ENCODE results near the gene CBFA2T3.

The CBFA2T3 gene

DNA sequence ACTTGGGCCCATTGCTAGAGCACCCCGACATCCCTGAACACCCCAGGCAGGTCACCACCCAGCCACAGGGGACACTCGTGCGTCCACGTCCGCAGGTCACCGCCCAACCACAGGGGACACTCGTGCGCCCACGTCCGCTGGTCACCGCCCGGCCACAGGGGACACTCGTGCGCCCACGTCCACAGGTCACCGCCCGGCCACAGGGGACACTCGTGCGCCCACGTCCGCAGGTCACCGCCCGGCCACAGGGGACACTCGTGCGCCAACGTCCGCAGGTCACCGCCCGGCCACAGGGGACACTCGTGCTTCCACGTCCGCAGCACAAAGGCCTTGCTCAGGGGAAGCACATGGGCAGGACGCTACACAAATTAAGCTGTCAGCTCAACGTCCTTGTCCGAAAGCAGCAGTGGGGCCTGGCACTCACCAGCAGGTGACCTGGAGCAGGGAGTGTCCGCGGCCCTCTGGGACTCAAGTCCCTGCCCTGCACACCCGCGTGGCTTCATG is 137.9 kb downstream of the CBFA2T3 start:
- H3K9me3 ChIP-seq (ENCODE audit: insufficient read depth, low read length, severe bottlenecking), result no peaks in the 10 kb centered on the region
- no peak overlapping the region for H3K4me3 ChIP-seq (ENCODE audit: low read depth in 1 of 2, low read length in 2 of 2)
- no peaks in the 10 kb centered on the region for H3K4me1 ChIP-seq (ENCODE audit: insufficient read depth, low read length)
- no peak overlapping the region for H3K27ac ChIP-seq (ENCODE audit: low read length)
- no peak for DNase-seq
- no peak for ATAC-seq (ENCODE audit: insufficient read depth, low read depth)
- H3K4me2 ChIP-seq (ENCODE audit: insufficient read depth, low read length), result no peak overlapping the region
- TF ChIP-seq, protein P1, sequence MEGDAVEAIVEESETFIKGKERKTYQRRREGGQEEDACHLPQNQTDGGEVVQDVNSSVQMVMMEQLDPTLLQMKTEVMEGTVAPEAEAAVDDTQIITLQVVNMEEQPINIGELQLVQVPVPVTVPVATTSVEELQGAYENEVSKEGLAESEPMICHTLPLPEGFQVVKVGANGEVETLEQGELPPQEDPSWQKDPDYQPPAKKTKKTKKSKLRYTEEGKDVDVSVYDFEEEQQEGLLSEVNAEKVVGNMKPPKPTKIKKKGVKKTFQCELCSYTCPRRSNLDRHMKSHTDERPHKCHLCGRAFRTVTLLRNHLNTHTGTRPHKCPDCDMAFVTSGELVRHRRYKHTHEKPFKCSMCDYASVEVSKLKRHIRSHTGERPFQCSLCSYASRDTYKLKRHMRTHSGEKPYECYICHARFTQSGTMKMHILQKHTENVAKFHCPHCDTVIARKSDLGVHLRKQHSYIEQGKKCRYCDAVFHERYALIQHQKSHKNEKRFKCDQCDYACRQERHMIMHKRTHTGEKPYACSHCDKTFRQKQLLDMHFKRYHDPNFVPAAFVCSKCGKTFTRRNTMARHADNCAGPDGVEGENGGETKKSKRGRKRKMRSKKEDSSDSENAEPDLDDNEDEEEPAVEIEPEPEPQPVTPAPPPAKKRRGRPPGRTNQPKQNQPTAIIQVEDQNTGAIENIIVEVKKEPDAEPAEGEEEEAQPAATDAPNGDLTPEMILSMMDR (IDR thresholded peaks at IDR 0.05; ENCODE audit: borderline replicate concordance, extremely low read depth, low read length, poor library complexity, severe bottlenecking), result no peak
- no peak for TF ChIP-seq EZH2 (IDR thresholded peaks at IDR 0.05; ENCODE audit: borderline replicate concordance, low read depth, low read length, severe bottlenecking)
- H3K36me3 ChIP-seq (ENCODE audit: insufficient read depth, low read length), result peaks cover 34% of the 10 kb centered on the region
- H2AFZ ChIP-seq (ENCODE audit: low read depth, low read length), result no peak overlapping the region
- H3K79me2 ChIP-seq (ENCODE audit: insufficient read depth, low read length), result no peaks in the 10 kb centered on the region
- no peaks in the 10 kb centered on the region for H3K27me3 ChIP-seq (ENCODE audit: insufficient read depth, low read length, poor library complexity)
- H3K9ac ChIP-seq (ENCODE audit: low read depth, low read length), result no peak overlapping the region
- peaks cover 10% of the 10 kb centered on the region; the same call in 1 of the 2 replicates for H4K20me1 ChIP-seq (ENCODE audit: insufficient read depth, low read length)

DNA sequence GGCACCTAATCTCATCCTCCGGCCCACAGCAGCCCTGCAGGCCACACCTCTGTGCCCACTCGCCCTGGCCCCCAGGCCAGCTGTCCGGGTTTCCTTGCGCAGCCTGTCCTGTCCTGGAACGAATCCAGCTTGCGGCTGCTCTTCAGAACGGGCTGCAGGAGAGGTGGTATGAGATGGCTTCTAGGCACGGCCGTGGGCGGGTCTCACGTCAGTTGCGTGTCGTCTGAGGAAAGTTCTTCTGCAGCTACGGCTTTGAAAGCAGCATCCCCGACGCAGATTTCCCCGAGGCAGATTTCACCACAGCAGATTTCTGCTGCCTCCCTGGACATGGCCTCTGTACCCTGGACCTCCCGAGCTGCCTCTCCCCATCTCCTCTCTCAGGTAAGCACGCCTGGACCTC is 138.4 kb downstream of the CBFA2T3 start:
- no peaks in the 10 kb centered on the region for H3K79me2 ChIP-seq (ENCODE audit: insufficient read depth, low read length)
- DNase-seq, result no peak
- H3K4me2 ChIP-seq (ENCODE audit: insufficient read depth, low read length), result no peak overlapping the region
- H4K20me1 ChIP-seq (ENCODE audit: insufficient read depth, low read length), result peaks cover 10% of the 10 kb centered on the region; the same call in 1 of the 2 replicates
- H2AFZ ChIP-seq (ENCODE audit: low read depth, low read length), result no peak overlapping the region
- ATAC-seq (ENCODE audit: insufficient read depth, low read depth), result no peak
- H3K4me1 ChIP-seq (ENCODE audit: insufficient read depth, low read length), result no peaks in the 10 kb centered on the region
- H3K27ac ChIP-seq (ENCODE audit: low read length), result no peak overlapping the region
- TF ChIP-seq, protein P1 (IDR thresholded peaks at IDR 0.05; ENCODE audit: borderline replicate concordance, extremely low read depth, low read length, poor library complexity, severe bottlenecking), result no peak
- TF ChIP-seq EZH2 (IDR thresholded peaks at IDR 0.05; ENCODE audit: borderline replicate concordance, low read depth, low read length, severe bottlenecking), result no peak
- no peaks in the 10 kb centered on the region for H3K27me3 ChIP-seq (ENCODE audit: insufficient read depth, low read length, poor library complexity)
- H3K9me3 ChIP-seq (ENCODE audit: insufficient read depth, low read length, severe bottlenecking), result no peaks in the 10 kb centered on the region
- H3K4me3 ChIP-seq (ENCODE audit: low read depth in 1 of 2, low read length in 2 of 2), result no peak overlapping the region
- peaks cover 34% of the 10 kb centered on the region for H3K36me3 ChIP-seq (ENCODE audit: insufficient read depth, low read length)
- H3K9ac ChIP-seq (ENCODE audit: low read depth, low read length), result no peak overlapping the region

DNA sequence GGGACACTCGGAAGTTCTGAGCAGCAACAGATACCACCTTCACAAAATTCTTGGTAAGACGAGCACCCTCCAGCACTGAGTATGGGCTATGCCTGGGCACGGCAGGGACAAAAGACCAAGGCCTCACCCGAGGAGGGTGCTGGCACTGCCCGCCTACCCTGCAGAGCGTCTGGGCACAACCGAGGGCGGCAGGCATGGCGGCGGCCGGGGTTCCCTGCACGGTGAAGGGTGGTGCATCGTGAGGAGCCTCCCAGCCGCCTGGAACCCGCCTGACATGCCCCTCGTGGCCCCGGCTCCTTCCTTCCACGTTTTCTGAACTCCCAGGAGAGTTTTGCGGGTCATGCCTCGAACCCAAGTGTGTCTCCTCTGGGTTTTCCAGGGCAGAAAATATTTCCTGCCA is 139.2 kb downstream of the CBFA2T3 start:
- TF ChIP-seq EZH2 (IDR thresholded peaks at IDR 0.05; ENCODE audit: borderline replicate concordance, low read depth, low read length, severe bottlenecking), result no peak
- Histone ChIP-seq H2AFZ (ENCODE audit: low read depth, low read length) (no peak overlapping the region), H3K27me3 (ENCODE audit: insufficient read depth, low read length, poor library complexity) (no peaks in the 10 kb centered on the region), H3K9ac (ENCODE audit: low read depth, low read length) (no peak overlapping the region), H3K9me3 (ENCODE audit: insufficient read depth, low read length, severe bottlenecking) (no peaks in the 10 kb centered on the region), H4K20me1 (ENCODE audit: insufficient read depth, low read length) (peaks cover 10% of the 10 kb centered on the region; the same call in 1 of the 2 replicates), H3K79me2 (ENCODE audit: insufficient read depth, low read length) (no peaks in the 10 kb centered on the region), H3K27ac (ENCODE audit: low read length) (no peak overlapping the region), H3K4me3 (ENCODE audit: low read depth in 1 of 2, low read length in 2 of 2) (no peak overlapping the region), H3K36me3 (ENCODE audit: insufficient read depth, low read length) (peaks cover 34% of the 10 kb centered on the region), H3K4me1 (ENCODE audit: insufficient read depth, low read length) (no peaks in the 10 kb centered on the region), H3K4me2 (ENCODE audit: insufficient read depth, low read length) (no peak overlapping the region)
- no peak for ATAC-seq (ENCODE audit: insufficient read depth, low read depth)
- DNase-seq, result no peak

- TF ChIP-seq EZH2 (IDR thresholded peaks at IDR 0.05; ENCODE audit: borderline replicate concordance, low read depth, low read length, severe bottlenecking), result no peak
- TF ChIP-seq, protein P1 (IDR thresholded peaks at IDR 0.05; ENCODE audit: borderline replicate concordance, extremely low read depth, low read length, poor library complexity, severe bottlenecking), result no peak
- H3K36me3 ChIP-seq (ENCODE audit: insufficient read depth, low read length), result peaks cover 34% of the 10 kb centered on the region
- H4K20me1 ChIP-seq (ENCODE audit: insufficient read depth, low read length), result peaks cover 6% of the 10 kb centered on the region; the same call in 1 of the 2 replicates
- H3K79me2 ChIP-seq (ENCODE audit: insufficient read depth, low read length), result no peaks in the 10 kb centered on the region
- no peaks in the 10 kb centered on the region for H3K9me3 ChIP-seq (ENCODE audit: insufficient read depth, low read length, severe bottlenecking)
- ATAC-seq (ENCODE audit: insufficient read depth, low read depth) (no peak), DNase-seq (no peak)
- H3K27ac ChIP-seq (ENCODE audit: low read length), result no peak overlapping the region
- no peaks in the 10 kb centered on the region for H3K27me3 ChIP-seq (ENCODE audit: insufficient read depth, low read length, poor library complexity)
- no peak overlapping the region for H3K4me2 ChIP-seq (ENCODE audit: insufficient read depth, low read length)
- H3K4me1 ChIP-seq (ENCODE audit: insufficient read depth, low read length), result no peaks in the 10 kb centered on the region
- H2AFZ ChIP-seq (ENCODE audit: low read depth, low read length), result no peak overlapping the region
- H3K9ac ChIP-seq (ENCODE audit: low read depth, low read length), result no peak overlapping the region
- no peak overlapping the region for H3K4me3 ChIP-seq (ENCODE audit: low read depth in 1 of 2, low read length in 2 of 2)
Measured at GRCh38 chr16:88836791-88837190, 140.2 kb downstream of the CBFA2T3 start.

Data from DND-41 (cell line).